Right lobe of liver (tissue), 6 donors: ENCODE data around the gene CLEC3A. TPM values are rescaled to one million over a fixed set of nuclear protein-coding genes. Genes with fewer than 3 reads are reported as not detected.

Experiments
- ATAC-seq, 4 donors: fragments of 200-7000 bp; cut with Tn5 transposase; one replicate each; pipeline ENCODE4 v1.9.1; 2020; ENCODE audit warnings: mild to moderate bottlenecking in 4 of 4, moderate library complexity in 4 of 4
- DNase-seq, 3 donors: peaks; one replicate each; pipeline ENCODE4 v3.0.0-alpha.2; 2020
- H3K27ac ChIP-seq, 3 donors: fragments of 200-600 bp; one replicate each; pipeline ENCODE4 v1.8.0; 2022
- H3K27me3 ChIP-seq, 2 donors: fragments of 200-600 bp; one replicate each; pipeline ENCODE4 v1.8.0; 2022
- H3K36me3 ChIP-seq, 4 donors: fragments of 200-600 bp; sonication (generic) in 1 of 4; one replicate each; pipeline versions ENCODE4 v1.5.1 to v1.8.0; 2017 to 2022; ENCODE audit warnings: control low read depth in 1 of 4
- H3K4me1 ChIP-seq, 4 donors: fragments of 200-600 bp; sonication (generic) in 1 of 4; one replicate each; pipeline versions ENCODE4 v1.5.1 to v1.8.0; 2017 to 2022; ENCODE audit warnings: control low read depth in 1 of 4
- H3K4me3 ChIP-seq, 3 donors: fragments of 200-600 bp; one replicate each; pipeline ENCODE4 v1.8.0; 2022
- H3K9me3 ChIP-seq, 4 donors: fragments of 200-600 bp; sonication (generic) in 1 of 4; one replicate each; pipeline versions ENCODE4 v1.5.1 to v1.8.0; 2017 to 2022; ENCODE audit warnings: control low read depth in 1 of 4
- POLR2A ChIP-seq: fragments of 450-650 bp; IDR thresholded peaks from one replicate; pipeline ENCODE4 v1.6.1; 2017; ENCODE audit warnings: antibody characterized with exemption, mild to moderate bottlenecking
- WGBS: methylation state at CpG from one replicate; pipeline ENCODE4 v1.1.6; 2018; ENCODE audit warnings: low coverage, low lambda C conversion rate; ENCODE audit not compliant: insufficient coverage; ENCODE audit errors: missing lambda C conversion rate; 5-methylcytosine and 5-hydroxymethylcytosine counted together
- intact Hi-C, 2 donors: fragments of 100-400 bp; cut with DNase I; formaldehyde crosslinking; loops; one replicate each; pipeline versions ENCODE4 v1.11.2 to v1.14.1; 2022
- total RNA-seq, 6 experiments: library from RNA; depleted of rRNA in 2 of 6; stranded (reverse); fragments of >200 nt in 2 of 6; fragmentation: NEBNext Ultra II Directional in 3 of 6; extraction: Animal tissue kit (Norgen Biotek cat#: 25700) in 3 of 6; gene quantifications; one replicate each; pipeline versions ENCODE4 v1.1.0 to v1.2.4, GENCODE V29; 2016 to 2023
- TF ChIP-seq, protein P1 (sequence below), 4 donors: fragments of 200-600 bp in 3 of 4; fragments of 450-650 bp in 1 of 4; IDR thresholded peaks; one replicate each; pipeline versions ENCODE4 v1.5.1 to v1.8.0; 2016 to 2022; ENCODE audit warnings: antibody characterized with exemption in 4 of 4, mild to moderate bottlenecking in 2 of 4
- donor health status: DM: no; HTN: yes; CAD: no.
- donor health status: DM: no; HTN: no; CAD: no.
- donor health status: DM: no; HTN: no; CAD: no.
- donor health status: DM: no; HTN: yes; CAD: no.
- donor health status: DM: no; HTN: yes; CAD: no.

The CLEC3A gene
- total RNA-seq, 6 experiments from 2014 or later: not detected

DNA sequence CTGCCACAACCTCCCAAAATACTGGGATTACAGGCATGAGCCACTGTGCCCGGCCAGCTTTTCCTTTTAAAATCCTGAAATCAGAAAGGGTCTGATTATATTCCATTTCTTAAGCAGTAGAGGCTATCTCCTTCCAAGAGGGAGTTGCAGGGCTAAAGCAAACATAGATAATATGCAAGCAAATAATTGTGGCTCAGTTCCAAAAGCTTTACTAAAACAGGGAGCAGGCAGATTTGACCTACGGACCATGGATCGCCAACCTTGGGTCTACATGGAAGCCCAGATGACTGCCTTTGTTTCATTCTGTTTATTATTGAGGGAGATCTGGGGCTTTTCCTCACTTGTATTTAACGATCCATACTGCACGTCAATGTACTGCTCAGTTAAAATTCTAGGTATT is 38.5 kb downstream of the CLEC3A start:
- H3K36me3 ChIP-seq: no peaks in the 10 kb centered on the region
- WGBS: 51% methylated on average over 5 of the region's 5 CpGs
- H3K4me1 ChIP-seq: no peaks in the 10 kb centered on the region
- no peak overlapping the region for H3K27ac ChIP-seq
- H3K4me3 ChIP-seq: no peak overlapping the region
- H3K27me3 ChIP-seq: no peaks in the 10 kb centered on the region
- TF ChIP-seq, protein P1, sequence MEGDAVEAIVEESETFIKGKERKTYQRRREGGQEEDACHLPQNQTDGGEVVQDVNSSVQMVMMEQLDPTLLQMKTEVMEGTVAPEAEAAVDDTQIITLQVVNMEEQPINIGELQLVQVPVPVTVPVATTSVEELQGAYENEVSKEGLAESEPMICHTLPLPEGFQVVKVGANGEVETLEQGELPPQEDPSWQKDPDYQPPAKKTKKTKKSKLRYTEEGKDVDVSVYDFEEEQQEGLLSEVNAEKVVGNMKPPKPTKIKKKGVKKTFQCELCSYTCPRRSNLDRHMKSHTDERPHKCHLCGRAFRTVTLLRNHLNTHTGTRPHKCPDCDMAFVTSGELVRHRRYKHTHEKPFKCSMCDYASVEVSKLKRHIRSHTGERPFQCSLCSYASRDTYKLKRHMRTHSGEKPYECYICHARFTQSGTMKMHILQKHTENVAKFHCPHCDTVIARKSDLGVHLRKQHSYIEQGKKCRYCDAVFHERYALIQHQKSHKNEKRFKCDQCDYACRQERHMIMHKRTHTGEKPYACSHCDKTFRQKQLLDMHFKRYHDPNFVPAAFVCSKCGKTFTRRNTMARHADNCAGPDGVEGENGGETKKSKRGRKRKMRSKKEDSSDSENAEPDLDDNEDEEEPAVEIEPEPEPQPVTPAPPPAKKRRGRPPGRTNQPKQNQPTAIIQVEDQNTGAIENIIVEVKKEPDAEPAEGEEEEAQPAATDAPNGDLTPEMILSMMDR (IDR thresholded peaks at IDR 0.05): no peak
- TF ChIP-seq POLR2A: no peak
- ATAC-seq: no peak
- intact Hi-C loops: no loop called here
- DNase-seq: no peak
- no peaks in the 10 kb centered on the region for H3K9me3 ChIP-seq

DNA sequence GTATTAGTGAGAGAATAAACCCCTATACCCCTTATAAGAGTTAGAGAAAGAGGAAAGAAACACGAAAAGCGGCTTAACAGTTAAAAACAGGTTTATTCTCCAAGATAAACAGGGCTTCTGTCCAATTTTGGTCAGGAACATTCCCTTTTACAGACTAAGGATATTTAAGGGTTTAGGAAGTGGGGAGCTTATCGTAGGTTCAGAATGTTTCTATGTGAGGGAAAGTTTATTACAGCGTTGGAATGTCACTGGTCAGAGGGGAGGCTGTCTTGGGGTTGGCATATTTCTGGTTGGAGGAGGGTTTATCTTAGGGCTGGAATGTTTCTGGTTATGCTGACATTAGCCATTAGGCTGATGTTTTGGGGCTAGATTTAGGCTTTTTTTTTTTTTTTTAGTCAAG is 43.0 kb downstream of the CLEC3A start:
- H3K9me3 ChIP-seq: no peaks in the 10 kb centered on the region
- H3K36me3 ChIP-seq: no peaks in the 10 kb centered on the region
- WGBS: 63% methylated on average over 4 of the region's 4 CpGs
- no peaks in the 10 kb centered on the region for H3K4me1 ChIP-seq
- TF ChIP-seq, protein P1 (IDR thresholded peaks at IDR 0.05): no peak
- no peak for TF ChIP-seq POLR2A
- no peak overlapping the region for H3K27ac ChIP-seq
- no peak overlapping the region for H3K4me3 ChIP-seq
- DNase-seq: no peak
- ATAC-seq: no peak
- H3K27me3 ChIP-seq: no peaks in the 10 kb centered on the region
- intact Hi-C loops: no loop called here

DNA sequence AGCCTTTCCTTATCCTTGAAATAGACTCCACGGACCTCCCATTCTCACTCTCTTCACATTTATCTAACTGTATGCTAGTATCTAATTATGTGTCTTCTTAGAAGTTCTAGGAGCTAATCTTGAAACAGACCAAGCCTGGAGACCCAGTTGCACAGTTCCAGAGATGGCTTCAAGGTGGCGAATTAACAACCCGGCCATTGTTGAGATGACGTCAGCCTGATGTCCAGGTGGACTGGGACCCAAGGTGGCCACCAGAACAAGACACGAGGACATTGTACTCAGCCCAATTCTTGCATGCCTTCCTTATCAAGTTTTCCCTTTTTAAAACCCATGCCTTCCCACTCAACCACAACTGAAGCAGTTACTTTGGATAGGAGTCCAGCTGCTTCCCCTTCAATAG is 47.6 kb downstream of the CLEC3A start:
- TF ChIP-seq POLR2A: no peak
- TF ChIP-seq, protein P1 (IDR thresholded peaks at IDR 0.05): no peak
- intact Hi-C loops: no loop called here
- ATAC-seq: no peak

DNA sequence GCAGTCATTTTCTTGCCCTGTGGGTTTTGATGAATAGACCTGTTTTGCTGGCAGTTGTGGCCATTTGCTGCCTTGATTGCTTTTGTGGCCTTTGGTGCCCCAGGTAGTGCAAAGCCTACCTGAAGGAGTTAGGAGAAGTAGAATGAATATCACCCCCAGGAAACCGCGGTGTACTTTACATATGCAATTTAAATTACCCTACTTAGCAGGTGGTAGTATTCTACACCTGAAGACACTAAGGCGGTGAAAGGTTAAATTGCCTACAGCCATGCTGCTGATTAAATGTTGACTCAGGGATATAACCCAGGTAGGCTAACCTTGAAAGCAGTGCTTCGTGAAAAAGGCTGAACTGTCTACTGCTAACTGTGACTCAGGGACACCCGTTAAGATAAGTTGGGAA is 49.9 kb downstream of the CLEC3A start:
- Histone ChIP-seq H3K4me3 (no peak overlapping the region), H3K27me3 (no peaks in the 10 kb centered on the region), H3K4me1 (no peaks in the 10 kb centered on the region), H3K9me3 (no peaks in the 10 kb centered on the region), H3K27ac (no peak overlapping the region), H3K36me3 (no peaks in the 10 kb centered on the region)
- TF ChIP-seq, protein P1 (IDR thresholded peaks at IDR 0.05): no peak
- no peak for TF ChIP-seq POLR2A
- intact Hi-C loops: no loop called here
- DNase-seq (no peak), ATAC-seq (no peak)
- 8% methylated on average over 5 of the region's 5 CpGs for WGBS

More for the DNA sequence above, 47.6 kb downstream of the CLEC3A start:
- H3K27me3 ChIP-seq: no peaks in the 10 kb centered on the region
- H3K4me1 ChIP-seq: no peaks in the 10 kb centered on the region
- no peak overlapping the region for H3K27ac ChIP-seq
- DNase-seq: no peak
- H3K9me3 ChIP-seq: no peaks in the 10 kb centered on the region
- 75% methylated on average over 1 of the region's 5 CpGs for WGBS
- H3K4me3 ChIP-seq: no peak overlapping the region
- H3K36me3 ChIP-seq: no peaks in the 10 kb centered on the region

DNA sequence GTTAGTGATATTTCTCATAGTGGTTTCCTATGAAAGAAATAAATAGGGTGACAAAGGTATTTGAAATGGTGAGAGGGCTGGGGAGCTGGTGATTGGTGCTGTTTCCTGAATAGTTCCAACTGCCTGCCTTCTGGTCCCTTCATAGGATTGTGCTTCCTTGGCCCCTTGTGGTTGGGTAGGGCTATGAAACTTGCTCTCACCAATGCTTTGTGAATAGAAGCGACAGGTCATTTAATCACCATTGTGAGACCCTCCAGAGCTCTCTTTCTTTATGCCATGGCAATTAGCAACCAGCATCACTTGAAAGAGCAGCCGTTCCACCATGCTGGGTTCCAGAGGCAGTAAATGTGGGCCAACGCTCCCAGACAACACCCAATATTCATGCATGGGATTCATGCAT is 53.5 kb downstream of the CLEC3A start:
- no peak for DNase-seq
- no peak for TF ChIP-seq POLR2A
- TF ChIP-seq, protein P1 (IDR thresholded peaks at IDR 0.05): no peak
- no peak for ATAC-seq
- Histone ChIP-seq H3K36me3 (no peaks in the 10 kb centered on the region), H3K9me3 (no peaks in the 10 kb centered on the region), H3K4me1 (no peaks in the 10 kb centered on the region), H3K4me3 (no peak overlapping the region), H3K27me3 (no peaks in the 10 kb centered on the region), H3K27ac (no peak overlapping the region)
- intact Hi-C loops: no loop called here
- WGBS: no CpG with 5 or more reads among the region's 3 CpGs
